AG04450 (cell line): Measurements from ENCODE around the gene S100A9. TPM values are rescaled to one million over a fixed set of nuclear protein-coding genes. Genes with fewer than 3 reads are reported as not detected.

Source experiments
- CTCF ChIA-PET: fragments of 300-600, 350-600 bp; formaldehyde crosslinking; extraction: SDS; loops from one replicate; lab custom pipeline; 2022; ENCODE audit warnings: antibody characterized with exemption, inconsistent platforms; lab: Charles Lee
- POLR2A ChIA-PET: fragments of 350-600 bp; formaldehyde crosslinking; extraction: SDS; loops from one replicate; lab custom pipeline; 2021; ENCODE audit warnings: antibody characterized with exemption, inconsistent platforms; lab: Yijun Ruan, JAX
- DNase-seq: peaks from one replicate; pipeline ENCODE4 v3.0.0-alpha.2; 2011; ENCODE audit warnings: low read depth, low spot score
- H3K27ac ChIP-seq: one replicate; pipeline ENCODE4 v1.5.1; 2012; ENCODE audit warnings: low read depth, low read length, control low read depth
- H3K27me3 ChIP-seq: one replicate; pipeline ENCODE4 v1.6.0; 2012; ENCODE audit warnings: low read length; ENCODE audit not compliant: control insufficient read depth, insufficient read depth
- H3K4me3 ChIP-seq: 2 replicates; pipeline ENCODE4 v1.5.1; 2011; ENCODE audit warnings: mild to moderate bottlenecking, low read depth, low read length, control low read depth
- H3K9me3 ChIP-seq: 2 replicates; pipeline ENCODE4 v1.5.1; 2012; ENCODE audit warnings: low read length; ENCODE audit not compliant: control insufficient read depth, insufficient read depth
- CTCF ChIP-seq: IDR thresholded peaks from 2 replicates; pipeline ENCODE4 v1.5.1; 2011; ENCODE audit warnings: low read depth, low read length, control low read depth, inconsistent platforms
- polyA plus RNA-seq: library from polyadenylated mRNA; depleted of rRNA; stranded (reverse); fragments of >200 nt; gene quantifications from 2 replicates; pipeline ENCODE4 v1.2.3, GENCODE V29; 2011

Gene S100A9
- polyA plus RNA-seq, 1 experiment, result not detected

- ChIA-PET CTCF (interaction anchor here (8.5 kb wide), 1 partner anchor 134 kb away, joined by 354 read pairs; no protein-coding TSS in a partner anchor), POLR2A (no interaction called here)
- TF ChIP-seq CTCF, result no peak
- Histone ChIP-seq H3K27me3 (peaks cover 3% of the 10 kb centered on the region), H3K27ac (no peak overlapping the region), H3K9me3 (peaks cover 2% of the 10 kb centered on the region; the same call in 1 of the 2 replicates), H3K4me3 (no peak overlapping the region)
- DNase-seq, result no peak
Observed at GRCh38 chr1:153358691-153358975, 979 bp downstream of the S100A9 start.

- Histone ChIP-seq H3K27me3 (peaks cover 3% of the 10 kb centered on the region), H3K27ac (no peak overlapping the region), H3K9me3 (peaks cover 2% of the 10 kb centered on the region; the same call in 1 of the 2 replicates), H3K4me3 (no peak overlapping the region)
- DNase-seq, result no peak
- no peak for TF ChIP-seq CTCF
- POLR2A ChIA-PET, result interaction anchor here (0.6 kb wide), 1 partner anchor 268 kb away, joined by 3 read pairs; the partner anchor contains the start of gene S100A13
- CTCF ChIA-PET, result interaction anchor here (8.5 kb wide), 1 partner anchor 134 kb away, joined by 354 read pairs; no protein-coding TSS in a partner anchor
Observed at GRCh38 chr1:153359241-153359640, 1.6 kb downstream of the S100A9 start.

GRCh38 chr1:153360190-153360589 is 2.5 kb downstream of the S100A9 start:
- peaks cover 6% of the 10 kb centered on the region for H3K27me3 ChIP-seq
- no peak for TF ChIP-seq CTCF
- CTCF ChIA-PET, result interaction anchor here (0.9 to 1.3 kb wide), 2 partner anchors 106 to 134 kb away, joined by 3 read pairs; no protein-coding TSS in a partner anchor

GRCh38 chr1:153360592-153361479 is 3.2 kb downstream of the S100A9 start:
- CTCF ChIA-PET, result interaction anchor here (0.9 to 1.3 kb wide), 2 partner anchors 106 to 134 kb away, joined by 3 read pairs; no protein-coding TSS in a partner anchor
- TF ChIP-seq CTCF, result no peak
- POLR2A ChIA-PET, result no interaction called here
- no peaks in the 10 kb centered on the region for H3K9me3 ChIP-seq
- H3K27ac ChIP-seq, result no peak overlapping the region
- H3K27me3 ChIP-seq, result peaks cover 8% of the 10 kb centered on the region
- H3K4me3 ChIP-seq, result no peak overlapping the region
- DNase-seq, result no peak

More at GRCh38 chr1:153360190-153360589, 2.5 kb downstream of the S100A9 start:
- H3K4me3 ChIP-seq, result no peak overlapping the region
- H3K27ac ChIP-seq, result no peak overlapping the region
- POLR2A ChIA-PET, result no interaction called here
- H3K9me3 ChIP-seq, result peaks cover 2% of the 10 kb centered on the region; the same call in 1 of the 2 replicates
- DNase-seq, result no peak

GRCh38 chr1:153361480-153362109 is 3.9 kb downstream of the S100A9 start:
- POLR2A ChIA-PET, result no interaction called here
- H3K4me3 ChIP-seq, result no peak overlapping the region
- H3K27me3 ChIP-seq, result peaks cover 8% of the 10 kb centered on the region

More at GRCh38 chr1:153361480-153362109, 3.9 kb downstream of the S100A9 start:
- TF ChIP-seq CTCF, result no peak
- no peak for DNase-seq
- CTCF ChIA-PET, result interaction anchor here (4.9 kb wide), 1 partner anchor 8 kb away, joined by 27 read pairs; no protein-coding TSS in a partner anchor
- no peak overlapping the region for H3K27ac ChIP-seq
- no peaks in the 10 kb centered on the region for H3K9me3 ChIP-seq
